ENCODE data around the gene STYK1.

STYK1 gene, protein sequence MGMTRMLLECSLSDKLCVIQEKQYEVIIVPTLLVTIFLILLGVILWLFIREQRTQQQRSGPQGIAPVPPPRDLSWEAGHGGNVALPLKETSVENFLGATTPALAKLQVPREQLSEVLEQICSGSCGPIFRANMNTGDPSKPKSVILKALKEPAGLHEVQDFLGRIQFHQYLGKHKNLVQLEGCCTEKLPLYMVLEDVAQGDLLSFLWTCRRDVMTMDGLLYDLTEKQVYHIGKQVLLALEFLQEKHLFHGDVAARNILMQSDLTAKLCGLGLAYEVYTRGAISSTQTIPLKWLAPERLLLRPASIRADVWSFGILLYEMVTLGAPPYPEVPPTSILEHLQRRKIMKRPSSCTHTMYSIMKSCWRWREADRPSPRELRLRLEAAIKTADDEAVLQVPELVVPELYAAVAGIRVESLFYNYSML

DNA sequence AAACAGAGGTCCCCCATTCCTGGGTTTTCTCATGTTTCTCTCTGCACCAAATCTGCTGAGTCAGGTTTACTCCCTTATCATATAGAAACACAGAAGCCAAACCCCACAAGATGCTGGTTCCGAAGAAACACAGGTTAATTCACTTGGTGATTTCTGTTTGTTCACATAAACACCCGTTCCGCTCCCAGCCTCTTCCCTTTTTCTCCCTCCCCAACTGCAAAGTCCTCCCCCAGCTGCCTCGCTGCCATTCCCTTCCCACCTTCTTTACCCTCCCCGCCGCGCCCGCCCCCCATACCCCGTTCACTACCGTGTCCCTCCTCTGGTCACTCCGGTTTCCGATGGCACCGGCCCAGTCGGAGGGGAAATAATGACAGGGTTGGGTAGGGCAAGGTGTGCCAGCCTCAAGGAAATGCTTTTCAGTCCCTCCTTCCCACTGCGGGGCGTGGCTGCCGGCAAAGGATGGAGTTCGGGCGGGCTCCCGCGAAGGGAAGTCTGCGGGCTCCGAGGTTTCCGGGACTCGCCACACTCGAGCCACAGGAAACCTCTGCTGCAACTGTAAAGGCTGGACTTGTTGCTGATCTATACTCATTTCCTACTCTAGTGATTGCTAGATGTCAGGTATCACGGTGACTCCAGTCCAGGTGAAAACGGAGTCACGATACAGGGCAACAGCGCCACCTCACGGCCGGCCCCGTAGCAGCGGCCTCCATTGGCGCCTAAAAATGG, at the start of gene STYK1:
TSS of gene STYK1 (minus strand) at position 394 of the 726 bp plus-strand sequence. CDS start 39,434 bp downstream, outside the sequence.
- no peak for FAIRE-seq

DNA sequence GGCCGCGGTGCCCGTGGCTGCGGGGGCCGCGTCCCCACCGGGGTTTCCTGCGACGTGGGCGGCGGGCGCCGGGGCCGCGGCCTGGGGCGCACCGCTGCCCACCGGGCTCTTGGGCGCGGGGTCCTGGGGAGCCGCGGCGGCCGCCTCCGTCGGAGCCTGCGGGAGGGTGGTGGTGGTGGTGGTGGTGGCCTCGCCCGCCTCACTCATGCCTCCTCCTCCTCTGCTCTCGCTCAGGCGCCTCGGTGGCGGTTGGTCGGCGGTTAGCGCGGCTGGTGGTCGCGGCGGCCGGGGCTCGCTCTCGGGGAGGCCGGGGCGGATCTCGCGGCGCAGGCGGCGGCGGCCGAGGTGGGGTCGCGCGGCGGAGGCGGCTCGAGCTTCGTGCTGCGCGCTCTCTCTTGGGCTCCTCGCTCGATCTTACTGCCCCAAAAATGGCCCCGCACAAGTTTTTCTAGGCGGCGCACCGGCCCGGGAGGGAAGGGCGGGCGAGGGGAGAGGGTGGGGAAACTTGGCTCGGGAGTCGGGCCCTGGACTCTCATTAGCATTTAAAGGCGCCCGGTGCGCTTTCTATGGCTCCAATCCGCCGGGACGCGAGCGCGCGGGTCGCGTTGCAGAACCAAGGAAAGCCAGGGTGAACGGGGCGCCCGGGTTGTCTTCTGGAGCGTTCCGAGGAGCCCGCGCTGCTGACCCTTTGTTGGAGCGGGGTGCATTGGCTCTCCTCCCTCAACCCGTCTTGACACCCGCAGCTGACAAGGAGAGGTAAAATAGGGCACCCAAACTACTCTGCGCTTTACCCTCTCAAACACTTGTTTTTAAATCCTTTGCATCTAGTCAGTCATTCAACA, 49.3 kb upstream of the STYK1 start, which contains the start of gene YBX3:
TSS of gene YBX3 (minus strand) at position 419 of the 842 bp plus-strand sequence. CDS start at position 207, 212 bp downstream.
- FAIRE-seq = no peak

DNA sequence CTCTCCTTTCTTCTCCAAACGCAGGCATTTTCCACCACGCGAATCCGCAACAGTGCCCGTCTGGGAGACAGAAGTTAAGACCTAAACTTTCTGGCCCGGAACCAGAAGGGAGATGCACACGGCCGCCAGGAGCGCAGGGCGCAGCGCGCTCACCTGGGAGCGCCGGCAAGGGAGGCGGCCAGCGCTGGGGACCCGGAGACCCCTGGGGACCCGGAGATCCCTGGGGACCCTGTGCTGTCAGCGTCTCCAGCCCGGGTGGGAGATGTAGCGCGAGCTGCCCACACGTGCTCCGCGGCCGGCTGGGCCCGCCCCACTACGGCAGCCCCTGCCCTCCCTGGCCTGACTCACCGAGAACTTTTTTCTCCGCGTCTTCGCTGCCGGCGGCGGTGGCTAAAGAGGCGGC, 48.7 kb upstream of the STYK1 start:
- no peak for FAIRE-seq

DNA sequence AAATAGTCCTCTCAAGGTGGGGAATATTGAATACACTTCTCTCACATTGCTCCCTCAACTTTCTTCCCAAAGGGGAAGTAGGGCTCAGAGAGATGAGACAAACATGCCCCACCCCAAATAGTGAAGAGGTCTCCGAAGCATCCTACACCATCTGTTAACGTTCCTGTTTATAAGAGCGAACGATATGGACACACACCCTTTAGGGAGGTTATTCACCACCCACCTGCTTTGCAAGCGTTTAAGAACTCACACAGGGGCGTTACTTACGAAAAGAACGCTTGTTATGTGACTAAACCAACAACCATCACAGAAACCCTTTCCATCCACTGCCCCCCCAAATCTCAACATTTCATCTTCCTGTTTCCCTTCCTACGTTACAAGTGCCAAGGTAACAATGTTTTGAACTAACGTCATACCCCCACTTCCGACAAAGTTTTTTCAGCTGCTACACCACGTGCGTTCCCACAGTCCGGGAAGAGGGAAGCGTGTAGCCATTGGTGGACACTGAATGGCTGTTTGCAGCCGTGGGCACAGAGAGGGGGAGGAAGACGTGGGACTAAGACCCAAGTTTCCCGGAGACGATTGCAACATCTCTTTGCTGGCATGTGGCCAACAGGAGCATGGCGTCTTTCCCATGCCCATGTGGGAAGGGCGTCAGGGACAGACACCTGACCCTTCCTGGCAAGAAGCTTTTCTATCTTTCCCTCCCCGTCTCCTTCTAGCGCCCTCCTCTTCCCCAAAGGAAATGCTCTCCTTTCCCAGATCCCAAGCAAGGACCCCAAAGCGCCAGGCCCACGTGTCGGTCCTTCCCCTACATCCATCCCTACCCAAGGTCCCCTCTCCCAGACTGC, 48.0 kb upstream of the STYK1 start:
- FAIRE-seq = no peak

DNA sequence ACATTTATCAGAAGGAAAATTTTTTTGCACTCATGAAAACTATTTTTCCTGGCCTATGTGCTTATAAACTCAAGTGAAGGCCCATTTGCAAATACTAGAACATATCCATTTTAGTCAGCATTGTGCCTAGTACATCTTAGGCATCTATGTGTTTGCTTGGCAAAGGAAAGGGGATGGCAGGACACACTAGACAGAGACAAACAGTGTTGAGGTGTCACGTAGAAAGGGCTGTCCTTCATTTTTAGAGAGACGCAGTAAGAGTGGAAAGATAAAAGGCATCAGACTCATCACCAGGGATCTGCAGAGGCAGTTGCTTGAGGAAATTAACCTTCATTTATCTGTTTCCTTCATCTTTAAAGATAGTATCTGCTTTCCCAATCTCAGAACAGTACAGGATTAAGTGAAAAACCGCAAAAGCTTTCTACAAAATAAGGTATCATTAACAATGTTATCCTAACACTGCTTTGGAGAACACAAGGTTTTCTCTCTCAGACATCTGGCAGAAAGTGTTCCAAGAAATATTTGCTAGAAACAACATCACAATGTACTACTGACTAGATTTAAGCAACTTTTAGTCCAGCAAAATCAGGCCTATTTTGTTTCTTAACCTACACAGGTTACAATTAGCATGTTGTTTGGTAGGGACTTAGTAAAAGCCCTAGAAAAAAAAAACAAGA, 47.3 kb upstream of the STYK1 start:
- FAIRE-seq = no peak

DNA sequence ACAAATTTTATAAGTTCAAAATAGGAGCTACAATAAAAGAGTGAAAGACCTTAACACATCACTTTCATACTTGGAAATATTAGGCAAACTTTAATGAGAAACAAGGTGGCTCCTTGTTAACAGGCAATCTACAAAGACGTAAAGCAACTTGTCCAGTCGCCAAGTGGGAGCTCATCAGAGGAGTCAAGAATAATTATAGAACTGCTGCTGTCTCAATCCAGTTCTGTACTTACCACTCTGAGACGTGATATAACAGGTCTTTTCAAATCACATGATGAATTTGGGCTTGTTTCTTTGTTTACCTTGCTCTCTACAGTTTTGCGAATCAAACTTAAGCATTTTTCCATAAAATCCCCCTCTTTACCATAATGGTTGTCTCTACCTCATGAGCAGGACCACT, 45.6 kb upstream of the STYK1 start:
- no peak for FAIRE-seq

DNA sequence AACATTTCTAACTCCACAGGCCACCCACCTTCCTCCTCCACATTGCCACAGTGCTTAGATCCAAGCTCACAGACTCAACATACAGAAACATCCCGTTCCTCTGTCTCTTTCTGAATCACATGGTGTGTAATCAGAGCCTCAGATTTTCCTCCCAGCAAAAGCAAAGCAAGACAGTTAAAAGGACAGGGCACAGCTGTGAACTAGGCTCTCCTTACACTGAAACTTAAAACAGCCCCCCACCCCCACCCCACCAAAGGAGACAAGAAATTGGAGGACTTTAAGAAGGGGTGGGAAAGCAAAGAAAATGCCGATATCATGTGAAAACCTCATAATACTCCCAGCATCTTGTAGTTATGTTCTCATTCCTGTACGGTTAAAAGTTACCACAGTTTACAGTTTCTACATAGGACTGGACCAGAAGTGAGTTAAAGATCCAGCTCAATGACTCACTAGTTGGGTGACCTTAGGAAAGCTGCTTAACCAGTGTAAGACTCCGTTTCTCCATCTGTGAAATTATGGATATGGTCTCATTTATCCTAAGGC, 44.5 kb upstream of the STYK1 start:
- no peak for FAIRE-seq

DNA sequence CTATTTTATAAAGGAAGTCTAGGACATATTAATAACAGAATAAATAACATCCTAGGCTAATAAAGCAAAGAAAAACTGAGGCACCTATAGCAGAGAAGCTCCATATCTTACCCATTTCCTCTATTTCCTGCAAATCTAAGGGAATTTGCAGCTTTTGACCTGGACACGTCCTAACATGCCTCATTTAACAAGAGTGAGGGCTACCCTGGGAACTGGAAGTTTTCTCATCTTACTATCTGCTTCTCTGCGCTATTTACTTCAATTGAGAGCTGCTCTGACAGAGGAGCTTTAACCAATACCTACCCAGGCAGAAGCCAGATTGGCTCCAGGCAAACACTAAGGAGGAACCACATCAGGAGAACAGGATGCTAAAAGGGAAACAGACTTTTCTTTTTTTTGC, 43.6 kb upstream of the STYK1 start:
- no peak for FAIRE-seq

DNA sequence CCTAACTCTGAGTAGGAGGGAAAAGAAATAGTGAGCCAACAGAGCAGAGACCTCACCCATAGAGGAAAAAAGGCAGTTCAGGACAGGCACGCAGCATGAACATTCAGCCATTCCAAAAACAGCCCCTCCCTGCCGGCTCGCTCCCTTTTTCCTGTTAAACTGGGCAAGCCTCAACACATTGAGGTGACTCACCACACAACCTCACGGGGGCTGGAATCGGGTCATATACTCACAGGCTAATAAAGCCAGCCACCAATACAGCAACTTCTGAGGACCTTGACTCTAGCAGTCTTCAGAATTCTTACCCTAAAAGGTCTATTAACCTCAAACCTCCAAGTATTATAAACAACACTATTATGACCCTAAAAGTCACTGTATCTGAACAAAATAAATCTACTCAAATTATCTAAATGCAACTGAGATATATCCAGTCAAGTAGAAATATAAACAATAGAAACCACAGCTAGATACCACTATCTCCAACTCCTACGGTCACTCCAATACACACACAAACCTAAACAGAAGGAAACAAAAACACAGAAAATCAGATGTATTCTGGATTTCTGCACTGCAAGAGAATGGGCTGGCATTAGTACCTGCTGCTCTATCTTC, 43.0 kb upstream of the STYK1 start:
- FAIRE-seq = peak; percentile 55

DNA sequence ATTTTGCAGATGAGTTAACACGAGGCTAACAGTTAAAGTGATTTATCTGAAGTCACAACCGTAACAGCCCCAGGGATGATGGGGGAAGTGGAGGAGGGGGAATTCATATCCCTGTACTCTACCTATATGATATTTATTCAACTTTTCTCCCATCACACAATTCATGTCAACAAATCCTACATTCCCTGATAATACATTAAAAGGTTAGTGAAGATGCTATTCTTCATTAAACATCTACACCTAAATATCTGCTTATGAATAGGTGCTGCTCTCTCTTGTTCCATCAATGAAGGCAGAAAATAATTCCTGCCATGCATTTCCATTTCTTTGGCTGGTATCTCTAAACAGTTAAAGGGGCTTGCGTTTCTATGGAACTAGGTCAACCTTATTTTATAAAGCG, 42.4 kb upstream of the STYK1 start:
- FAIRE-seq = no peak

DNA sequence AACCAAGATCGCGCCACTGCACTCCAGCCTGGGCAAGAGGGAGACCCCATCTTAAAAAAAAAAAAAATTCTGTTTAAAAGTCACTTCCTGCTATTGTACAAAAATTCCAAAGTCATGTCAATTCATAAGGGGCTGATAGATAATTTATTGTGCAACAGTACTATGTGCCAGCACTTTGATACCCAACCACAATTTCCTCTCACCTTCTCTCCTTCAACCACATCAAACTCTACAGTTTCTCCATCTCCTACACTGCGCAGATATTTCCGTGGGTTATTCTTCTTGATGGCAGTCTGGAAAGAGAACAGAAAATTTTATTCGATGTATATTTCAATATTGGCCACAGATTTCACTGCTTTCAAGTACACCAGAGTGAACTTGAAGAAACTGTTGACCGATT, 41.6 kb upstream of the STYK1 start:
- no peak for FAIRE-seq

DNA sequence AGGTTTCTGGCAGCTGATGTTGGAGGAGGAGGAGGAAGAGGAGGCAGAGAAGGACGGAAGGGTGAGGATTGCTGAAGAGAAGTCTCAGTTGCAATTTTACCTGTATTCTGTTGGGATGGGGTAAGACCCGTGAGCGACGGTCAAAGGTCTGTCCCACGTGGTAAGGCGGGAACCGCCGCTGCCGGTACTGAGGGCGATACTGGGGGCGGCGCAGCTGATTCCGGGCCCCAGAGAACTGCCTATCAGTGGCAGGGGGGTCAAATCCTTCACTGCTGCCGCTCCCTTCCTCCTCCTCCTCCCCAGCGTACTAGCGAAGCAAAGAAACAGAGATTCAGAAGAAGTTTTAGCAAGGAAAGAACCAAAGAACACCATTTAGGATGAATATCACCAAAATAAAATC, 36.0 kb upstream of the STYK1 start:
- no peak for FAIRE-seq

DNA sequence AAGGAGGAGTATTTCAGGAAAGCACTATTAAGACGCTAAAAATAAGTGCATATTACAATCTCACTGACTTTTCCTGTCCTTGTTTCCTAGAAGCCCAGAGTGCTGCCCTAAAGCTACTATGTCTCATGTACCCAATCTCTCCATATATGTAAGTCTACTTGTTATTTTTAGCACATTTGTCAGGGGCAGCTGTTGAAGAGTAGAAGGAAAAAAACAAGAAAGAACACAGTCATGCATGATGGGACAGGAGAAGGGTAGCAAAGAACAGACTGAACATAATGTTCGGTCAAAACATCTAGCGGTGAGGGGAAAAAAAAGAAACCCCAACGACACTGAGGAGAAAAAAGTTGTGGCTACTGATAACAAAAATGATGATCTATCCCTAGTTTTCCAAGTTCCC, 35.0 kb upstream of the STYK1 start:
- FAIRE-seq = no peak

DNA sequence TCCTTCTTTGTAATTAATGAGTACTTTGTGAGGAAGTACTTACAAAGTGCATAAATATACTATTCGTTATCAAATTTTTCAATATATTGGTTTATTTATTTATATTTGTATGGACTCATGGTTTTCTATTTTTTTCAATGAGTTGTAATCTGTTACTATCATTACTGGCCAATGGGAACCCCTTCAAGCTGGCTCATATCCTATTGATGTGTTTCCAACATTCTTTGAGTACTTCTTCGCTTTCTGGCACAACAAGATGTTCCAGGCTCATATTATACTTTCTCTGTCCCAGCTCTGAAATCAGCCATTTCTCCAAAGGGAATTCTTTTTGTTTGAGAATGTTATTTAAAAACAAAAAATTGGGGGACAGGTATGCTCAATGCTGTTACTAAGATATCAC, 31.8 kb upstream of the STYK1 start:
- FAIRE-seq = no peak

DNA sequence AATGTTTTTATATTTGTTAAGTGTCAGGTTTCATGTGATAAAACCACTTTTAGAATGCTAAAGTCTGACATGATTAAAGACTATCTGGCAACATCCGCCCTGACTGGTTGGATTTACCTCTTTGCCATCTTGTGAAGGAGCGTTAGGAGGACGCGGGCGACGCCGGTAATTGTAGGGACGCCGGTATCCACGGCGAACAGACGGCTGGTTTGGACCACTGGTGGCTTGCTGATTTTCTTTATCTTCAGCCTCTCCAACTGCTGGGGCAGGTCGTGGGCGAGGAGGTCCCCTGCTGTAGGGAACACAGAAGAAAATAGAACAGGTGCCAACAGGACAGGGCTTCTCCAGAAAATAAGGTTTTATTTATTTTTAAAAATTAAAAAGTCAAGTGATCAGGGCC, 28.0 kb upstream of the STYK1 start:
- no peak for FAIRE-seq

DNA sequence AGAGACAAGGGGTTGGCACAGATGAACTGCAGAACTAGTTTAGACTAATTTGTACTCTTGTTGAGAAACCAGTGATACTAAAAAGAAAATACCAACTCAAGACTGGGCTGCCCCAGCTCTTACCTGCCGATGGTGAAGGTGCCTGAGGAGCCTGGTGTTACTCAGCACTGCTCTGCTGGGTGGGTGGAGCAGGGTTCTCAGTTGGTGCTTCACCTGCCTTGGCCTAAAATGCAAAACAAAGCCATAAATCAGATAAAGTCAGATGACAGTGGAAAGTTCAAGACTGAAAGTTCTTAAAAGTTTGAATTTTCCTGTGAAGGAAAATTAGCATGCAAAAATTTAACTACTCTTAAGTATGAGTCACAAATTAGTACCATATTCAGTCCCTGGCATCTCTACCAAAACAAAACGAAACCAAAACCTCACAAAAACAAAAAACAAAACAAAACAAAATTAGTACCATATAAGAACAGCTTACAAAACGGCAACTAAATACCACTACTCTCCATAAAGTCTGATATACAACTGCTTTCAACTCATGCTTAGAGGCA, 27.4 kb upstream of the STYK1 start:
- peak; percentile 80 for FAIRE-seq

DNA sequence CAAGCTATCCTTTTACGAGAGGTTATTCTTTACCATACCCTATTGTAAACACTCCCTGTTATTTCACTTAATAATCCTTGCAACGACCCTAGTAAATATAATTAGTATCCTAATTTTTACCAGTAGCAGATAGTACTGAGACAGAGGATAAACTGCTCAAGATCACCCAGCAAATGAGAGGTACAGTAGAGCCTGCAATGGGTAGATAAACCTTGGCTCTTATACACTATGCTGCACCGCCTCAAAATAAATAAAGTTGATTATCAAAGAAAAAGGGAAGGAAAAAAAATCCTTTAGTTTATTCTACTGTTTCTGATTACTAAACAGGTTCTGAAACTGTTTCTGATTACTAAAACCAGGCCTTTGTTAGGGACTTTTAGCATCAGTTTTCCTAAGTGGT, 26.7 kb upstream of the STYK1 start:
- no peak for FAIRE-seq

DNA sequence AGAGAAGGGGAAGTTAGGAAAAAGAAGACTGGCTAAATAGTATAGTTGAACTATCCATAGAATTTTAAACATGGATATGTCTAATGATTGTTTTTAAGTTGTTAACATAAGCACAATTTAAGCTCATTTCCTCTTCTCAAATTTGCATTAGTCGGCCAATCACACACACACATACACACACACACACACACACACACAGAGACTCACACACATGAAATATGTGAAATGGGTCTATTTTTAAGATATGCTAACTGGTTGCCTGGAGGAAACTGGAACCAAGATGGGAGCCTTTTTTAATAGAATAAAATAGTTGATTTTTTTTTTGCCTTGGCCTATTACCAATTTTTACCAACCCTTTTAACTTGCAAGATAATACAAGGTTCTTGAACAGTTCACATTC, 24.0 kb upstream of the STYK1 start:
- no peak for FAIRE-seq

DNA sequence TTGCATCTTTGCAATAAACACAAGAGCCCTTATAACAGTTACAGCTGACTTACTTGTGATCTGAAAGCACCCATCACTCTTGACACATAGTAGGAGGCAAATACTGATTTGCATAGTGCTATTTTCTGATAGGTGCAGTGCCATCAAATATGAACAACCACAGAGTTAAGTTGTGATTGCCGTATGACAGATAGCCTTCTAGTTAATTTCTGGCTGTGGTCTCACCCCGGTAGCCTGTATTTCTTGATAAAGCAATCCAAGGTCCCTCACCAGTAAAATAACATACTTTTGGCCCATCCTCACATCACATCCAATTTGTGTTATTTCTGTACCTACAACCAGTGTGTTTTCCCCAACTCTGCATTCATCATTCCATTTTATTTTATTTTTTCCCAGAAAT, 23.3 kb upstream of the STYK1 start:
- no peak for FAIRE-seq

DNA sequence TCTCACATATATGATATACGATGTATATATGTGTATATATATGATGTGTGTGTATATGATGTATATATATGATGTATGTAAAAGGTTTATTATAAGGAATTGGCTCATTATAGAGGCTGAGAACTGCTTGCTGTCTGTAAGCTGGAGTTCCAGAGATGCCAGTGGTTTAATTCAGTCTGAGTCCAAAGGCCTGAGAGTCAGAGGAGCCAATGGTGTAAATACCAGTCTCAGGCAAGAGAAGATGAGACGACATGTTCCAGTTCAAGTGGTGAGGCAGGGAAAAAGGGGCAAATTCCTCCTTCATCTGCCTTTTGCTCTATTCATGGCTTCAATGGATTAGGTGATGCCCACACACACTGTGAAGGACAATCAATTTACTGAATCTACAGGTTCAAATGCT, 17.1 kb upstream of the STYK1 start:
- no peak for FAIRE-seq

DNA sequence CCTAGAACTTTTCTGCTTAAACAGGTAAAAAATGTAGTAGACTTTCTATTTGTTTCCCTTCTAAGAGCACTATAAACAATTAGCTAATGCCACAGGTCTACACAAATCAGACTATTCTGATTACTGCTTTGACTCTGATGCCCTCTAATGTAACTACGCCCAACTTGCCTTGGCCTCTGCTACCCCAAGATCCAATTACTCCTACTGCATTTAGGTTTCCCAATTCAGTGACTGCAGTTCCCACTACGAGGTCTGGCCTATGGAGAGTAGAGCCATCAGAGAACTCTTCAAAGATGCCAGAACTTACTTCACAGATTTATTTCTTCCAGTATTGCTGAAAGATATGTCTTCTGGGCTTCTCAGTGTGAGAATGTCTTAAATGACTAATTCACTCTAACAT, 15.3 kb upstream of the STYK1 start:
- FAIRE-seq = no peak
